ENCODE results near the gene PANK3. TPM values are rescaled to one million over a fixed set of nuclear protein-coding genes. Genes with fewer than 3 reads are reported as not detected.

The PANK3 gene
- total RNA-seq, 1 experiment from 2014 or later = 79.7 TPM

DNA sequence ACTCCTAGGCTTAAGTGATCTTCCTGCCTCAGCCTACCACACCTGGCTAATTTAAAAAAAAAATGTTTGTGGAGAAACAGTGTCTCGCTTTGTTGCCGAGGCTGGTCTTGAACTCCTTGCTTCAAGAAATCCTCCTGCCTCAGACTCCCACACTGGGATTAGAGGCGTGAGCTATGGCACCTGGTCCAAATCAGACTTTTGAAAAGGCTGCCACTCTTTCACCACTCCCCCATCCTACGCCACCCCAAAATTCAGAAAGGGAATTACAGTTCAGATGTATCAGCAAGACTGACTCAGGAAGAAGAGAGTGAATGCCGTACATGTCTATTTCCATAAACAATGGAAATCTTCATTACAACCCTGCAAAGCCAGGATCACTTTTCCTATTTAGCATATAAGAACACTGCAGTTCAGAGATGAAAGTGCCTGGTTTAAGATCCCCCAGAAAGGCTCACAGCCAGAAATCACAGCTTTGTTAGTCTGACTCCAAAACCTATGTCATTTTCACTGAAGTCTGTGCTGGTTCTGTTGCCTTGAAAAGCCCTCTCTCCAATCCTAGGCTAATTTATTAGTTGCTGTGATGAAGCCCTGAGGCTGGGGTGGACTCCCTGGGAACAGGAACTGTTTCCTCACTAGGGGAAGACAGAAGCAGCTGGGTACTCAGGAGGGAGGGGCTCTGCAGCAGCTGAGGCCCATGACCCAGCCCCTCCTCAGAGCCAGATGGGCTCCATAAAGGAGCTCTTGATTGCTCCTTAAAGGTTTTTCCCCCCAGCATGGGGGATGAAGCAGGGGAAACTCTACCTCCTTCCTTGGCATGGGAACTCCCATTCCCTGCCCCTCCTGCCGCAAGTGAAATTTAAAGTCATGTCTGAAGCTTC is 46.9 kb downstream of the PANK3 start:
- no peak for TF ChIP-seq SIN3A (IDR thresholded peaks at IDR 0.05; ENCODE audit: borderline replicate concordance, insufficient read depth, low read depth, low read length)
- TF ChIP-seq TCF7L2 (IDR thresholded peaks at IDR 0.05; ENCODE audit: low read depth, low read length) = no peak
- TF ChIP-seq CTCF (IDR thresholded peaks at IDR 0.05) = no peak
- no peak for TF ChIP-seq POLR2AphosphoS5 (IDR thresholded peaks at IDR 0.05; ENCODE audit: low read depth, low read length)
- TF ChIP-seq, protein P1, sequence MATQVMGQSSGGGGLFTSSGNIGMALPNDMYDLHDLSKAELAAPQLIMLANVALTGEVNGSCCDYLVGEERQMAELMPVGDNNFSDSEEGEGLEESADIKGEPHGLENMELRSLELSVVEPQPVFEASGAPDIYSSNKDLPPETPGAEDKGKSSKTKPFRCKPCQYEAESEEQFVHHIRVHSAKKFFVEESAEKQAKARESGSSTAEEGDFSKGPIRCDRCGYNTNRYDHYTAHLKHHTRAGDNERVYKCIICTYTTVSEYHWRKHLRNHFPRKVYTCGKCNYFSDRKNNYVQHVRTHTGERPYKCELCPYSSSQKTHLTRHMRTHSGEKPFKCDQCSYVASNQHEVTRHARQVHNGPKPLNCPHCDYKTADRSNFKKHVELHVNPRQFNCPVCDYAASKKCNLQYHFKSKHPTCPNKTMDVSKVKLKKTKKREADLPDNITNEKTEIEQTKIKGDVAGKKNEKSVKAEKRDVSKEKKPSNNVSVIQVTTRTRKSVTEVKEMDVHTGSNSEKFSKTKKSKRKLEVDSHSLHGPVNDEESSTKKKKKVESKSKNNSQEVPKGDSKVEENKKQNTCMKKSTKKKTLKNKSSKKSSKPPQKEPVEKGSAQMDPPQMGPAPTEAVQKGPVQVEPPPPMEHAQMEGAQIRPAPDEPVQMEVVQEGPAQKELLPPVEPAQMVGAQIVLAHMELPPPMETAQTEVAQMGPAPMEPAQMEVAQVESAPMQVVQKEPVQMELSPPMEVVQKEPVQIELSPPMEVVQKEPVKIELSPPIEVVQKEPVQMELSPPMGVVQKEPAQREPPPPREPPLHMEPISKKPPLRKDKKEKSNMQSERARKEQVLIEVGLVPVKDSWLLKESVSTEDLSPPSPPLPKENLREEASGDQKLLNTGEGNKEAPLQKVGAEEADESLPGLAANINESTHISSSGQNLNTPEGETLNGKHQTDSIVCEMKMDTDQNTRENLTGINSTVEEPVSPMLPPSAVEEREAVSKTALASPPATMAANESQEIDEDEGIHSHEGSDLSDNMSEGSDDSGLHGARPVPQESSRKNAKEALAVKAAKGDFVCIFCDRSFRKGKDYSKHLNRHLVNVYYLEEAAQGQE (IDR thresholded peaks at IDR 0.05; ENCODE audit: insufficient read depth in 1 of 2, low read depth in 2 of 2, low read length in 1 of 2) = no peak
- no peak overlapping the region for H3K4me3 ChIP-seq (ENCODE audit: low read depth in 2 of 2, low read length in 2 of 2)
- ATAC-seq = no peak
- no peaks in the 10 kb centered on the region for H3K9me3 ChIP-seq (ENCODE audit: control insufficient read depth, insufficient read depth, low read depth, low read length)
- no peaks in the 10 kb centered on the region for H3K36me3 ChIP-seq (ENCODE audit: control insufficient read depth, insufficient read depth, low read length)
- no peak overlapping the region for H3K27ac ChIP-seq (ENCODE audit: low read length)
- in situ Hi-C loops (cut with HindIII; ENCODE audit: low pct_unique_long_range_greater_than_20kb, low sequenced_read_pairs) (no loop called here), intact Hi-C loops (cut with micrococcal nuclease; ENCODE audit: unreplicated experiment) (no loop called here)
- no peak for DNase-seq (ENCODE audit: low read depth, low spot score)
- no peaks in the 10 kb centered on the region for H3K4me1 ChIP-seq (ENCODE audit: control insufficient read depth, insufficient read depth, low read length)
- POLR2A ChIA-PET = no interaction called here
- CTCF ChIA-PET = no interaction called here
- BruUV-seq (replicated peaks) = no TSS peak
- H3K27me3 ChIP-seq (ENCODE audit: control insufficient read depth, insufficient read depth, low read length) = no peaks in the 10 kb centered on the region

DNA sequence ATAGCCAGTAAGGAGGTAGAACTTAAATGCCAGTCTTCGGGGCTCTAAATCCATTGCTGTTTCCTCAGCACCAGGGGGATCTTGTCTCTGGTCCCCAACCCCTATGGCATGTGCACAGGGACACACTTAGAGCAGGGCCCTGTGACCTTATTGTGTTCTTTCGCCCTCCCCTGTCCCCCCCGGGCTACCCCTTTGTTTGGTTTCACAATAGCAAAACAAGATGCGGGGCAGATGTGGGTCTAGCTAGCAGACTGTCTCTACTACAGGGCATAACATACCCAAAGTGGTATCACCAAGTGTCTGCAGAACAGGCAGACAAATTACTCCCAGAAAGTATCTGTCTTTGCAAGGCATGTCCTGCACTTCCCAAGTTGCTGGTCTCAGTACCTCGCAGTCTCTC is 48.0 kb downstream of the PANK3 start:
- intact Hi-C loops (cut with micrococcal nuclease; ENCODE audit: unreplicated experiment) = no loop called here

More for the DNA sequence above, 48.0 kb downstream of the PANK3 start:
- H3K9me3 ChIP-seq (ENCODE audit: control insufficient read depth, insufficient read depth, low read depth, low read length) = no peaks in the 10 kb centered on the region
- POLR2A ChIA-PET = no interaction called here
- no peak overlapping the region for H3K4me3 ChIP-seq (ENCODE audit: low read depth in 2 of 2, low read length in 2 of 2)
- no peaks in the 10 kb centered on the region for H3K36me3 ChIP-seq (ENCODE audit: control insufficient read depth, insufficient read depth, low read length)
- TF ChIP-seq, protein P1 (IDR thresholded peaks at IDR 0.05; ENCODE audit: insufficient read depth in 1 of 2, low read depth in 2 of 2, low read length in 1 of 2) = no peak
- TF ChIP-seq TCF7L2 (IDR thresholded peaks at IDR 0.05; ENCODE audit: low read depth, low read length) (no peak), POLR2AphosphoS5 (IDR thresholded peaks at IDR 0.05; ENCODE audit: low read depth, low read length) (no peak), CTCF (IDR thresholded peaks at IDR 0.05) (no peak), SIN3A (IDR thresholded peaks at IDR 0.05; ENCODE audit: borderline replicate concordance, insufficient read depth, low read depth, low read length) (no peak)
- no TSS peak for BruUV-seq (replicated peaks)
- no peaks in the 10 kb centered on the region for H3K27me3 ChIP-seq (ENCODE audit: control insufficient read depth, insufficient read depth, low read length)
- no peak for ATAC-seq
- CTCF ChIA-PET = no interaction called here
- in situ Hi-C loops (cut with HindIII; ENCODE audit: low pct_unique_long_range_greater_than_20kb, low sequenced_read_pairs) = no loop called here
- no peak overlapping the region for H3K27ac ChIP-seq (ENCODE audit: low read length)
- DNase-seq (ENCODE audit: low read depth, low spot score) = no peak
- no peaks in the 10 kb centered on the region for H3K4me1 ChIP-seq (ENCODE audit: control insufficient read depth, insufficient read depth, low read length)
